ENCODE data around the gene PRSS16.
"Not testable (repeated sequence)": the region's sequence is repeated elsewhere in the genome, so short reads cannot be mapped to it uniquely, and the experiment has no call there.

PRSS16 gene

GRCh38 chr6:27242589-27243265 lies 4.8 kb upstream of the PRSS16 start:
- DNase-seq (ENCODE audit: low read depth) = no peak

GRCh38 chr6:27248783-27249182 lies 1.3 kb downstream of the PRSS16 start:
- DNase-seq (ENCODE audit: low read depth) = no peak

- no peak for DNase-seq (ENCODE audit: low read depth)
These were observed 3.0 kb downstream of the PRSS16 start for GRCh38 chr6:27250277-27251111.

- no peak for DNase-seq (ENCODE audit: low read depth)
These were observed 3.7 kb downstream of the PRSS16 start for GRCh38 chr6:27251112-27251605.

GRCh38 chr6:27251606-27252251 lies 4.2 kb downstream of the PRSS16 start:
- no peak for DNase-seq (ENCODE audit: low read depth)

GRCh38 chr6:27254566-27254965 lies 7.1 kb downstream of the PRSS16 start:
- no peak for DNase-seq (ENCODE audit: low read depth)

GRCh38 chr6:27255866-27256265 lies 8.4 kb downstream of the PRSS16 start:
- DNase-seq (ENCODE audit: low read depth) = no peak

- DNase-seq (ENCODE audit: low read depth) = no peak
These were observed 12.9 kb downstream of the PRSS16 start for GRCh38 chr6:27260369-27260768.

- DNase-seq (ENCODE audit: low read depth) = no peak
These were observed 13.4 kb downstream of the PRSS16 start for GRCh38 chr6:27260836-27261375.

- no peak for DNase-seq (ENCODE audit: low read depth)
These were observed 16.4 kb downstream of the PRSS16 start for GRCh38 chr6:27263886-27264285.

GRCh38 chr6:27267003-27267402 lies 19.5 kb downstream of the PRSS16 start:
- DNase-seq (ENCODE audit: low read depth) = not testable (repeated sequence)

GRCh38 chr6:27267857-27268434 lies 20.4 kb downstream of the PRSS16 start:
- DNase-seq (ENCODE audit: low read depth) = no peak

GRCh38 chr6:27268803-27269202 lies 21.3 kb downstream of the PRSS16 start:
- no peak for DNase-seq (ENCODE audit: low read depth)

GRCh38 chr6:27273783-27274182 lies 26.3 kb downstream of the PRSS16 start:
- no peak for DNase-seq (ENCODE audit: low read depth)

- DNase-seq (ENCODE audit: low read depth) = no peak
These were observed 27.8 kb downstream of the PRSS16 start for GRCh38 chr6:27275025-27275956.

GRCh38 chr6:27279513-27280063 lies 32.1 kb downstream of the PRSS16 start:
- DNase-seq (ENCODE audit: low read depth) = no peak

GRCh38 chr6:27280064-27280539 lies 32.6 kb downstream of the PRSS16 start:
- no peak for DNase-seq (ENCODE audit: low read depth)

- no peak for DNase-seq (ENCODE audit: low read depth)
These were observed 33.1 kb downstream of the PRSS16 start for GRCh38 chr6:27280540-27281000.

GRCh38 chr6:27281105-27281539 lies 33.6 kb downstream of the PRSS16 start:
- DNase-seq (ENCODE audit: low read depth) = no peak

- DNase-seq (ENCODE audit: low read depth) = no peak
These were observed 34.1 kb downstream of the PRSS16 start for GRCh38 chr6:27281569-27281968.
